HFF-Myc (cell line): Measurements from ENCODE around the gene LTO1.

ENCODE experiments used
- DNase-seq: peaks from one replicate; pipeline ENCODE4 v3.0.0-alpha.2; 2011; ENCODE audit warnings: low read depth; ENCODE audit errors: extremely low read depth
- H3K4me3 ChIP-seq: replicated peaks from 2 replicates; pipeline ENCODE4 v1.5.1; 2011; ENCODE audit warnings: low read depth, mild to moderate bottlenecking, control low read depth, low read length
- CTCF ChIP-seq: IDR thresholded peaks from 2 replicates; pipeline ENCODE4 v1.5.1; 2012; ENCODE audit warnings: mild to moderate bottlenecking, low read depth, low read length, control low read depth; ENCODE audit errors: missing control alignments

The LTO1 gene

GRCh38 chr11:69666752-69667536 is 8.2 kb downstream of the LTO1 start:
- no peak for TF ChIP-seq CTCF
- no peak overlapping the region for H3K4me3 ChIP-seq
- DNase-seq, result no peak

- TF ChIP-seq CTCF, result no peak
- no peak for DNase-seq
- no peak overlapping the region for H3K4me3 ChIP-seq
Observed at GRCh38 chr11:69666261-69666660, 8.9 kb downstream of the LTO1 start.

- H3K4me3 ChIP-seq, result no peak overlapping the region
- DNase-seq, result no peak
- no peak for TF ChIP-seq CTCF
Observed at GRCh38 chr11:69665669-69666068, 9.5 kb downstream of the LTO1 start.

GRCh38 chr11:69664901-69665300 is 10.3 kb downstream of the LTO1 start:
- H3K4me3 ChIP-seq, result no peak overlapping the region
- no peak for DNase-seq
- no peak for TF ChIP-seq CTCF

- H3K4me3 ChIP-seq, result no peak overlapping the region
- TF ChIP-seq CTCF, result no peak
- DNase-seq, result no peak
Observed at GRCh38 chr11:69664103-69664775, 10.9 kb downstream of the LTO1 start.

GRCh38 chr11:69663326-69663725 is 11.8 kb downstream of the LTO1 start:
- DNase-seq, result no peak
- TF ChIP-seq CTCF, result no peak
- no peak overlapping the region for H3K4me3 ChIP-seq

GRCh38 chr11:69662806-69663205 is 12.3 kb downstream of the LTO1 start:
- DNase-seq, result no peak
- H3K4me3 ChIP-seq, result no peak overlapping the region
- TF ChIP-seq CTCF, result no peak
